Prostate gland (tissue), 2 donors: ENCODE results near the gene IRS2.

Experiments
- CTCF ChIP-seq, 4 experiments: fragments of 200-600 bp in 2 of 4; fragments of 450-650 bp in 2 of 4; sonication (generic) in 2 of 4; IDR thresholded peaks; 1 replicate in 3 of 4; 2 replicates in 1 of 4; pipeline ENCODE4 v1.5.1; 2016 to 2019; ENCODE audit warnings: antibody characterized with exemption in 4 of 4, mild to moderate bottlenecking in 2 of 4, moderate library complexity in 2 of 4
- POLR2A ChIP-seq: fragments of 450-650 bp; IDR thresholded peaks from one replicate; pipeline ENCODE4 v1.6.1; 2016; ENCODE audit warnings: antibody characterized with exemption, mild to moderate bottlenecking

- TF ChIP-seq CTCF (IDR thresholded peaks at IDR 0.05) (no peak), POLR2A (no peak)
Measured at GRCh38 chr13:109727251-109727650, 59.1 kb downstream of the IRS2 start.
